Esophagus squamous epithelium (tissue), 4 donors: Measurements from ENCODE around the gene CTNNA1.

Experiments used
- POLR2A ChIP-seq, 4 donors: fragments of 450-650 bp; IDR thresholded peaks; one replicate each; pipeline ENCODE4 v1.6.1; 2017; ENCODE audit warnings: antibody characterized with exemption in 4 of 4, mild to moderate bottlenecking in 4 of 4, moderate library complexity in 3 of 4
- TF ChIP-seq, protein P1 (sequence below), 6 experiments: fragments of 450-650 bp in 4 of 6; fragments of 200-600 bp in 2 of 6; sonication (generic) in 2 of 6; IDR thresholded peaks; one replicate each; pipeline ENCODE4 v1.5.1; 2016 to 2019; ENCODE audit warnings: antibody characterized with exemption in 6 of 6, mild to moderate bottlenecking in 4 of 6, moderate library complexity in 4 of 6

DNA sequence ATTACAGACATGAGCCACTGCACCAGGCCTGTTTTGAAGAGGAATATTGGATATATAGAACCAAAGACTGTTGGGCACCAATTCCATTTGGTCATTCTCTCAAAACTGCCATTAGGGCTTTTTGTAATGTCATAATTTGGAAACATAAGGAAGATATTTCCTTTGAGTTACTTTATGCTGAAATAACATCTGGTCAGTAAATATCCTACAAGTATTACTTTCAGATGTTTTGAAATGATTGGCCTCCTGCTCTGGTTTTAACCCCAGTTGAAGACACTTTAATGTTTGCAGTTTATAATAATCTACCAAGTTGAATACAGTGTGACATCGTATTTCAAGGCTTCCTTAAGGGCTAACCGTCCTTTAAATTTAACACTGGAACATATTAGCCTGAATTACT, 88.3 kb downstream of the CTNNA1 start:
- TF ChIP-seq, protein P1, sequence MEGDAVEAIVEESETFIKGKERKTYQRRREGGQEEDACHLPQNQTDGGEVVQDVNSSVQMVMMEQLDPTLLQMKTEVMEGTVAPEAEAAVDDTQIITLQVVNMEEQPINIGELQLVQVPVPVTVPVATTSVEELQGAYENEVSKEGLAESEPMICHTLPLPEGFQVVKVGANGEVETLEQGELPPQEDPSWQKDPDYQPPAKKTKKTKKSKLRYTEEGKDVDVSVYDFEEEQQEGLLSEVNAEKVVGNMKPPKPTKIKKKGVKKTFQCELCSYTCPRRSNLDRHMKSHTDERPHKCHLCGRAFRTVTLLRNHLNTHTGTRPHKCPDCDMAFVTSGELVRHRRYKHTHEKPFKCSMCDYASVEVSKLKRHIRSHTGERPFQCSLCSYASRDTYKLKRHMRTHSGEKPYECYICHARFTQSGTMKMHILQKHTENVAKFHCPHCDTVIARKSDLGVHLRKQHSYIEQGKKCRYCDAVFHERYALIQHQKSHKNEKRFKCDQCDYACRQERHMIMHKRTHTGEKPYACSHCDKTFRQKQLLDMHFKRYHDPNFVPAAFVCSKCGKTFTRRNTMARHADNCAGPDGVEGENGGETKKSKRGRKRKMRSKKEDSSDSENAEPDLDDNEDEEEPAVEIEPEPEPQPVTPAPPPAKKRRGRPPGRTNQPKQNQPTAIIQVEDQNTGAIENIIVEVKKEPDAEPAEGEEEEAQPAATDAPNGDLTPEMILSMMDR (IDR thresholded peaks at IDR 0.05): no peak
- no peak for TF ChIP-seq POLR2A (IDR thresholded peaks at IDR 0.05)
